GM12874 (cell line): ENCODE measurements around the gene IGSF23.

ENCODE experiments used
- CTCF ChIP-seq: IDR thresholded peaks from 2 replicates; pipeline ENCODE4 v1.5.1; 2011; ENCODE audit warnings: low read depth, mild to moderate bottlenecking, control low read depth, low read length, moderate library complexity; ENCODE audit not compliant: insufficient read depth

The IGSF23 gene, protein sequence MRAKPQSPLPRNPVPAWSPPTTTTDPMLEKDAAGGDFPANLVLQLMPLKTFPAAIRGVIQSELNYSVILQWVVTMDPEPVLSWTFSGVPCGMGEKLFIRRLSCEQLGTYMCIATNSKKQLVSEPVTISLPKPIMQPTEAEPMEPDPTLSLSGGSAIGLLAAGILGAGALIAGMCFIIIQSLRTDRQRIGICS

DNA sequence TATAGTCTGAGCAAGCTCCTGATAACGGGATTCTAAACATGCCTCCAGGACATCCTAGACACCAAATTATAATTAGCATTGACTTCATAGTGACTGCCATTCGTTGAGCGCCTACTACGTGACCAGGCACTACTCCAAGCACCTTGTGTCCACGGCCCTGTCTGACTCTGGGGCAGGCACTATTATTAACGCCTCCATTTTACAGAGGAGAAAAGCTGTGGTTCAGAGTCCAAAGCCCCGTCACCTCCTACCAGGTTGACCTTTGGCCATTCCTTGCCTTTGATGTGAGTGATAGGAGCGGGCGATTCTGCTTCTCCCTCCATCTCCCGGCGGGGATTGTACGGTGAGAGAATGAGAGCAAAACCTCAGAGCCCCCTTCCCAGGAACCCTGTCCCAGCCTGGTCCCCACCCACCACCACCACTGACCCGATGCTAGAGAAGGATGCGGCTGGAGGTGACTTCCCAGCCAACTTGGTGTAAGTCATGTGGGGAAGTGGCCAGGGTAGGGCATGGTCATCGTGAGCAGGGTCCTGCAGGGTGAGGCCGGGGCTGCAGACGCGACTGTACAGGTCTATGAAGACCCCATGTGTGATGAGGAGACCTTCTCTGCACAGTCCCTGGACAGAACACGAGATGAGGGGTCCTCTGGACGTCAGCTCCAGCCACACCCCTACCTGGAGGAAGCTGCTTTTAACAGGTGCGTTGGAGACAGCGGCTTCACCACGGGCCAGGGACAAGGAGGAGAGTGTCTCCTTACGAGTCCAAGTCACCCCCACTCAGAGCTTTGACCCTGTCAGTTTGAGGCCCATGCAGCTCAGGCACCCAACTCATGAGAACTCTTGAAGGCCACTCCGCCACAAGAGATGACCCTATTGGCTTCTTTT lies at the start of gene IGSF23:
TSS of gene IGSF23 (plus strand) at position 269 of the 884 bp plus-strand sequence. CDS start at position 352, 83 bp downstream.
- no peak for TF ChIP-seq CTCF

- no peak for TF ChIP-seq CTCF
Observed at GRCh38 chr19:44566984-44567383, 46.4 kb upstream of the IGSF23 start.

- TF ChIP-seq CTCF: no peak
Observed at GRCh38 chr19:44567745-44568144, 45.6 kb upstream of the IGSF23 start.

- no peak for TF ChIP-seq CTCF
Observed at GRCh38 chr19:44570603-44570983, 42.8 kb upstream of the IGSF23 start.

- TF ChIP-seq CTCF: peak; percentile 53
Observed at GRCh38 chr19:44570984-44571684, 42.2 kb upstream of the IGSF23 start.

- TF ChIP-seq CTCF: no peak
Observed at GRCh38 chr19:44571830-44572580, 41.4 kb upstream of the IGSF23 start.

DNA sequence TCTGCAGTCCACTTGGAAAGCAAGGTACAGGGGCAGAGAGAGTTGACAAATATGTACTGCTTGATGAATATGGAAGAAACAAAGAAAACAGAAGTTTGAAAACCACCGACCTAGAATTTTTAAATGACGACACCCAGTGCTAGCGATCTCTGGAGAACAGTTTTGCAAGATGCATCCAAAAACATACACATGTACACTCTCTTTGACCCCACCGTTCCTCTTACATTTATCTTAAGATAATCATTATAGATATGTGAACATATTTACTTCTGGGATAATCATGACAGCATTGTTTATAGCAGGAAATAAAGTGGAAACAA lies 40.8 kb upstream of the IGSF23 start:
- no peak for TF ChIP-seq CTCF
